Stimulated activated CD8-positive, alpha-beta memory T cell treated with anti-CD3 and anti-CD28 coated beads, Interleukin-7, amount 100 ng/mL, for 24 hours (primary cell): Measurements from ENCODE around the gene COL3A1.

Experiments used
- DNase-seq: peaks from one replicate; pipeline ENCODE4 v3.0.0-alpha.2; 2020; ENCODE audit warnings: low read depth

The COL3A1 gene

DNA sequence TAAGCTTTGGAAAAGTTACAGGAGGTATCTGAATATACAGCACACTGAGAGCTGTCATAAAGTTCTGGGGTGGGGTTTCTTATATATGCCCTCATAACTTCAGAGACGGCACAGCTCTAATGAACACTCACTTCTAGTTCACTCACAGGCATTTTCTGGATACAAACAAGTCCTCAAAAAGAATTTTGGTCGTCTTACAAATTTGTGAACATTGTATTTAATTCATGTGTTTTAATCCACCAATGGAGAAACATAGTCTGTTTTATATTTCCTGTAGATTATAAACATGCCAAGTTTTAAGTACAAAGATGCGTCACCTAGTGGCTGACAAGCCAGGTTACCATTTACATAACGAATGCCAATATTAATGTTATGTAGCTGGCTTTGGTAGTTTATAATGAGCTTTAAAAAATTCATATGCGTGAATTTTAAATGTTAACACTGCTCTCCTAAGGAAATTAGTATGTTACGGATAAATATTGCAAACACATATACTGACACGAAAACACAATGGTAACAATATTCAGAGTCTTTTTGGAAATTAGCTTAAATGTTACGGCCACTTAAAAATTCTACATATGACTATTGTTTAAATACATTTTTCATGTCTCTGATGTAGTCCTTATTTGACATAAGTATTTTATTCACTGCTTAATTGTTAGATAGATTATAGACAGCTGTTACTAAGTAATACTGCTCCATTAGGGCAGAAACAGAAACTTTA is 2.5 kb downstream of the COL3A1 start:
- DNase-seq: no peak

GRCh38 chr2:188977317-188977716 is 3.1 kb downstream of the COL3A1 start:
- no peak for DNase-seq

GRCh38 chr2:188978291-188979081 is 4.3 kb downstream of the COL3A1 start:
- DNase-seq: no peak

- no peak for DNase-seq
These were observed 5.3 kb downstream of the COL3A1 start for GRCh38 chr2:188979187-188980114.

- no peak for DNase-seq
These were observed 9.4 kb downstream of the COL3A1 start for GRCh38 chr2:188983427-188984064.

DNA sequence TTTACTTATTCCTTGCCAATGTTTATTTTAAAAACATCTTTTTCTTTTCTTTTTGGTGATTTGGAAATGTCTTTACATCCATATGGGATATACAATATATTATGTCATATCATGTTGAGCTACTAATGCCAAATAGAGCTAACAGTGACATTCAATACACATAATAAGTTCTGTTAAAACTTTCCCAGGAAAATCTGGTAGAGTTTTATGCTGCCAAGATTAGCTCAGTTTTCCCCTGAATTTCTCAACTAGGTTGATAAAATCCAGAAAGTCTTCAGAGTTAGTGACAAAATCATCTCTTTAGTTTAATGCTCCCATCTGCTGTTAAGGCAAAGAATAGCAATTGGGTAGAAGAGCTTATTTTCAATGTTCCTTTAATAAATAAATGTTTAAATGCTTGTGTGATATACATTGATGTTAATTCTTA is 9.9 kb downstream of the COL3A1 start:
- DNase-seq: no peak

- DNase-seq: no peak
These were observed 10.5 kb downstream of the COL3A1 start for GRCh38 chr2:188984680-188985079.

- DNase-seq: no peak
These were observed 12.7 kb downstream of the COL3A1 start for GRCh38 chr2:188986839-188987238.

DNA sequence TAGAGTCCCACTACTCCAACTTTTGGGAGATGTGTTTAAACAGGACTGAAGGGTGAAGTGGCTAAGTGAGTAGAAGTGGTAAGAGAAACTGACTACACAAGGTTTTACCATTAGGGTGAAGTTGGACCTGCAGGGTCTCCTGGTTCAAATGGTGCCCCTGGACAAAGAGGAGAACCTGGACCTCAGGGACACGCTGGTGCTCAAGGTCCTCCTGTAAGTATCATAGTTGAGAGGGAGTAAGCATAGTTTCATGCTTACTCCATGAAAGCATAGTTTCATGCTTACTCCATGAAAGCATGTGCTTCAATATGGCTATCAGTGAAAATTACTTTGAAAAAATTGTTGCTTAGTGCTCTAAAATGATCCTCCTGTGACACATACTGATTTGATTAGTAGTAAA is 19.1 kb downstream of the COL3A1 start:
- DNase-seq: no peak

DNA sequence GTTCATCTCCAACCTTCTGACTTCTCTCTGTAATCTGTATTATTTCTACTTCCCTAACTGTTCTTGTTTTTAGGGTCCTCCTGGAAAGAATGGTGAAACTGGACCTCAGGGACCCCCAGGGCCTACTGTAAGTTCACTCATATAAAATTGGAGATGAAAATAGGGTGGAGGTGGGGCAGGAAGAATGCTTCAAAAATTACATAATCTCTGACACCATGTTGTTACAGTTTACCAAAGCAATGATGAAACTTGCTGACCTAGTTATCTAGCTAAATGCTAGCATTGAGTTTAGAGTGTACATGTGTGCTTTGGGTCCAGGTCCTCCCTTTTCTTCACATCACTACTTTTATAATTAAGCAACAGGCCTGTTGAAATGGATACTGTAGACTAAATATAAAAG is 23.1 kb downstream of the COL3A1 start:
- DNase-seq: no peak

DNA sequence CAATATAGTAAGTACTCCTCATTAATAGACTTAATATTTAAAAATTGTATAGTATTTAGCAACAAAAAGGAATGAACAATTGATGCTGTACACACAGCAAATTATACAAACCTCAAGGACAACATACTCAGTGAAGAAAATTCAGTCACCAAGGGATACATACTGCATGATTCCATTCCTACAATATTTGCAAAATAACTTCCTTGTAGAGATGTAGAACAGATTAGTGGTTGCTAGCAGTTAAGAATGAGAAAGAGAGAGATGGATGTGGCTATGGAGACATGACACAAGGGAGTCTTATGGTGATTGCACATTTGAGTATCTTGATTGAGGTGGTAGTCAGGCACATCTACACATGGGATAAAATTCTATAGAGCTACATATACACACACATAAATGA is 26.0 kb downstream of the COL3A1 start:
- no peak for DNase-seq

- DNase-seq: no peak
These were observed 27.9 kb downstream of the COL3A1 start for GRCh38 chr2:189002079-189002478.

- no peak for DNase-seq
These were observed 34.5 kb downstream of the COL3A1 start for GRCh38 chr2:189008555-189009262.

DNA sequence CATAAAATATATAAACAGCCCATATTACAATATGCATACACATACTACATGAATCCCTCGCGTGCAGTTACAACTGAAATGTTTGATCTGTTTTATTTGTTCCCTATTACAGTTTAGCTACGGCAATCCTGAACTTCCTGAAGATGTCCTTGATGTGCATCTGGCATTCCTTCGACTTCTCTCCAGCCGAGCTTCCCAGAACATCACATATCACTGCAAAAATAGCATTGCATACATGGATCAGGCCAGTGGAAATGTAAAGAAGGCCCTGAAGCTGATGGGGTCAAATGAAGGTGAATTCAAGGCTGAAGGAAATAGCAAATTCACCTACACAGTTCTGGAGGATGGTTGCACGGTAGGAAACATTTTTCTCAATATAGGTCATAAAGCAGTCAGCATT is 36.4 kb downstream of the COL3A1 start:
- no peak for DNase-seq

DNA sequence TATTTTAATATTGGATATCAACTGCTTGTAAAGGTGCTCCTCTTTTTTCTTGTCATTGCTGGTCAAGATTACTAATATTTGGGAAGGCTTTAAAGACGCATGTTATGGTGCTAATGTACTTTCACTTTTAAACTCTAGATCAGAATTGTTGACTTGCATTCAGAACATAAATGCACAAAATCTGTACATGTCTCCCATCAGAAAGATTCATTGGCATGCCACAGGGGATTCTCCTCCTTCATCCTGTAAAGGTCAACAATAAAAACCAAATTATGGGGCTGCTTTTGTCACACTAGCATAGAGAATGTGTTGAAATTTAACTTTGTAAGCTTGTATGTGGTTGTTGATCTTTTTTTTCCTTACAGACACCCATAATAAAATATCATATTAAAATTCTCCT is 38.2 kb downstream of the COL3A1 start:
- DNase-seq: no peak

- DNase-seq: no peak
These were observed 38.9 kb downstream of the COL3A1 start for GRCh38 chr2:189013031-189013430.

GRCh38 chr2:189013671-189014448 is 39.7 kb downstream of the COL3A1 start:
- no peak for DNase-seq

GRCh38 chr2:189014449-189015138 is 40.4 kb downstream of the COL3A1 start:
- no peak for DNase-seq

- no peak for DNase-seq
These were observed 41.2 kb downstream of the COL3A1 start for GRCh38 chr2:189015359-189015758.

GRCh38 chr2:189016311-189016861 is 42.2 kb downstream of the COL3A1 start:
- DNase-seq: no peak
